Stimulated activated effector memory CD8-positive, alpha-beta T cell treated with anti-CD3 and anti-CD28 coated beads, Interleukin-12 subunit alpha, Interleukin-12 subunit beta, amount 100 ng/mL, for 72 hours (primary cell): ENCODE data around the gene MICALL1.
A peak's percentile ranks its signal among the peaks of the same experiment; 100 is the strongest.

ENCODE experiments used
- ATAC-seq: fragments of 150-1000 bp; cut with Tn5 transposase; 2 replicates; pipeline ENCODE4 v1.10.0; 2021
- DNase-seq, 2 donors: peaks; one replicate each; pipeline ENCODE4 v3.0.0; 2021 to 2022; ENCODE audit warnings: low spot score in 2 of 2
- H3K27ac Mint-ChIP-seq: one replicate; pipeline ENCODE4 v1.8.0; 2022; ENCODE audit warnings: mild to moderate bottlenecking, mixed read lengths
- H3K36me3 Mint-ChIP-seq: one replicate; pipeline ENCODE4 v1.8.0; 2022; ENCODE audit warnings: mild to moderate bottlenecking, mixed read lengths
- H3K4me1 Mint-ChIP-seq: one replicate; pipeline ENCODE4 v1.8.0; 2022; ENCODE audit warnings: mixed read lengths
- H3K4me3 Mint-ChIP-seq: one replicate; pipeline ENCODE4 v1.8.0; 2022; ENCODE audit warnings: mild to moderate bottlenecking, mixed read lengths
- H3K9me3 Mint-ChIP-seq: one replicate; pipeline ENCODE4 v1.8.0; 2022; ENCODE audit warnings: mixed read lengths

MICALL1 gene

DNA sequence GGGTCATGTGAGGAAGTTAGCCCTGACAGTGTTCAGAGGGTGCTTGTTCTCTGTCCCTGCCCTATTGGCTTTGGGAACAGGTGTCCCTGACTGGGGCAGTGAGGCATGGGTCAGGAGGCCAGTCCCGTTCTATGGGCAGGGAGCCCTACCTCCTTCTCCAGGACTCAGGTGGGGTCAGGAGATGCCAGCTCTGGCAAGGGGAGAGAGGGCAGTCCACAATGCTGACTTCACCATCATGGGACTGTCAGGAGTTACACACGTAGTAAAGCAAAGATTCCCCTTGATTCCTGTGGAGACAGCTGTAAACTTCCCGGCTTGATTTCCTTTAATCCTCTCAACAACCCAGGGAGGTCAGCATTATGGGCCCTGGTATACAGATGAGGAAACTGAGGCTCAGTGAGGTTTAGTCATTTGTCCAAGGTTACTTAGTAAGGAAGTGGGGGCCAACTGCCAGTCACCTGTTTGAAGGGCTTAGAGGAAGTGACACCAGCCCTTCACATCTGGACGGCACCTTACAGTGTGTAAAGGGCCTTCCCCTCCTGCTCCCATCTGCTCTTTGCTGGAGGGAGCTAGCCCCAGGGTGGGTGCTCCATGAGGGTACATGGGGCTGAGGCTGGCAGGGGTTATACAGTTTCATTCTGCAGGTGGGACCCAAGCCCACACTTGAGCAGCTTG, 11.9 kb downstream of the MICALL1 start:
- Mint-ChIP-seq H3K36me3 (peaks cover 54% of the 10 kb centered on the region), H3K27ac (peak overlapping the region; percentile 40), H3K9me3 (no peaks in the 10 kb centered on the region), H3K4me3 (no peak overlapping the region), H3K4me1 (no peaks in the 10 kb centered on the region)
- ATAC-seq: no peak
- no peak for DNase-seq

DNA sequence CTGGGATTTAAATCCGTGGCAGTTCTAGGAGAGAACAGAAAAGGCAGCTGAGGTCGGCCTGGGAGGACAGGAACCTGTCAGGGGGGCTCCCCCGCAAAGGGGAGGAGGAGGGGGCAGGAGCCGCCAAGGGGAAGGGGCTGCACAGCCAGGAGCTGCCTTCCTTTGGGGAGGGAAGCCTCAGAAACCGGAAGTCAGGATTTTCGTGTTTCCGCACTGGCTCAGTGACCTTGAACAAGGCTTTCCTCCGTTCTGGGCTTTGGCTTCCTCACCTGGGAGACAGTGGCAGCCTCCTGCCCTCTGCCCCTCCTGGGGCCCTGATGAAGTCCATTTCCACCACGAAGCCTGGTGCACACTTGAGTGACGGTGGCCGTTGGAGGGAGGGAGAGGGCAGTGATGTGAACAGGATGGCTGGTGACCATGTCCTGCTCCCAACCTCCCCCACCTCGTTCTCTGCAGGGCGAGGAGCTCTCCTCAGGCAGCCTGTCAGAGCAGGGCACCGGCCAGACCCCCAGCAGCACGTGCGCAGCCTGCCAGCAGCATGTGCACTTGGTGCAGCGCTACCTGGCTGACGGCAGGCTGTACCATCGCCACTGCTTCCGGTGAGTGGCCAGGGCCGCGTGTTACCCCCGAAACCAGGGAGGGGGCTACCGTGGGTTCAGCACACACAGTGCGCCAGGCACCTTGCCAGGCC, 12.6 kb downstream of the MICALL1 start:
- DNase-seq: no peak
- H3K27ac Mint-ChIP-seq: peak overlapping the region; percentile 40
- H3K4me1 Mint-ChIP-seq: no peaks in the 10 kb centered on the region
- no peak for ATAC-seq
- H3K36me3 Mint-ChIP-seq: peaks cover 47% of the 10 kb centered on the region
- no peaks in the 10 kb centered on the region for H3K9me3 Mint-ChIP-seq
- H3K4me3 Mint-ChIP-seq: no peak overlapping the region

GRCh38 chr22:37920126-37920525, 14.0 kb downstream of the MICALL1 start:
- Mint-ChIP-seq H3K4me3 (no peak overlapping the region), H3K9me3 (no peaks in the 10 kb centered on the region), H3K36me3 (peaks cover 37% of the 10 kb centered on the region), H3K4me1 (no peaks in the 10 kb centered on the region), H3K27ac (peak overlapping the region; percentile 83)
- no peak for ATAC-seq
- no peak for DNase-seq

DNA sequence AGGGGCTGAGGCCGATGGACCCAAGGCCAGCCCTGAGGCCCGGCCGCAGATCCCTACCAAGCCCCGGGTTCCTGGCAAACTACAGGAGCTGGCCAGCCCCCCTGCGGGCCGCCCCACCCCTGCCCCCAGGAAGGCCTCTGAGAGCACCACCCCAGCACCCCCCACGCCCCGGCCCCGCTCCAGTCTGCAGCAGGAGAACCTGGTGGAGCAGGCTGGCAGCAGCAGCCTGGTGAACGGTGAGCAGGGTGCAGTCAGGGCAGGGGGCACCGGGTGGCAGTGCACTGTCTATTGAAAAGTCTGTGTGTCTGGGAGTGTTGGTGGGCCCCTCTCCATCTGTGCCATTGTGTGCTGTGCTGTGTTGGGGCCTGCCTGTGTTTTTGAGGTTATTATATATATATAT, 16.1 kb downstream of the MICALL1 start:
- no peak overlapping the region for H3K4me3 Mint-ChIP-seq
- DNase-seq: no peak
- ATAC-seq: no peak
- H3K4me1 Mint-ChIP-seq: no peaks in the 10 kb centered on the region
- H3K9me3 Mint-ChIP-seq: no peaks in the 10 kb centered on the region
- peaks cover 30% of the 10 kb centered on the region for H3K36me3 Mint-ChIP-seq
- H3K27ac Mint-ChIP-seq: no peak overlapping the region

DNA sequence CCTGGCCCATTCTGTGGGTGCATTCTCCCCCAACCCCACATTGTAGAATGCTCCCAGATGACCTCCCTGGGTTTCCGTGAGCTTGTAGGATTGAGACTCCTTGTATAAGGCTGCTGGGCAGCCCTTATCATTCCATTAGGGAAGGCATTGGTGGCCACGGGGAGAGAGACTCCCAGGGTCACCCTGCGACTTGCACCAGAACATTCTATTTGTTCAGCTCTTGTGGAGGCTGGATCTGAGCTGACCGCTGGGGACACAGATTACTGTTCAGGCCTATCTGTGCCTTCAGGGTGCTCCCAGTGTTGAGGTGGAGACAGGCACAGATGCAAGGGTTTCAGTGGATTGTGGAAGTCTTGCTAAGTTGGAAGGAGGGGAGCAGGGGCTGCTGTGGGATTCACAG, 17.8 kb downstream of the MICALL1 start:
- Mint-ChIP-seq H3K9me3 (no peaks in the 10 kb centered on the region), H3K36me3 (peaks cover 33% of the 10 kb centered on the region), H3K4me1 (no peaks in the 10 kb centered on the region), H3K27ac (peak overlapping the region; percentile 56), H3K4me3 (no peak overlapping the region)
- ATAC-seq (no peak), DNase-seq (no peak)

DNA sequence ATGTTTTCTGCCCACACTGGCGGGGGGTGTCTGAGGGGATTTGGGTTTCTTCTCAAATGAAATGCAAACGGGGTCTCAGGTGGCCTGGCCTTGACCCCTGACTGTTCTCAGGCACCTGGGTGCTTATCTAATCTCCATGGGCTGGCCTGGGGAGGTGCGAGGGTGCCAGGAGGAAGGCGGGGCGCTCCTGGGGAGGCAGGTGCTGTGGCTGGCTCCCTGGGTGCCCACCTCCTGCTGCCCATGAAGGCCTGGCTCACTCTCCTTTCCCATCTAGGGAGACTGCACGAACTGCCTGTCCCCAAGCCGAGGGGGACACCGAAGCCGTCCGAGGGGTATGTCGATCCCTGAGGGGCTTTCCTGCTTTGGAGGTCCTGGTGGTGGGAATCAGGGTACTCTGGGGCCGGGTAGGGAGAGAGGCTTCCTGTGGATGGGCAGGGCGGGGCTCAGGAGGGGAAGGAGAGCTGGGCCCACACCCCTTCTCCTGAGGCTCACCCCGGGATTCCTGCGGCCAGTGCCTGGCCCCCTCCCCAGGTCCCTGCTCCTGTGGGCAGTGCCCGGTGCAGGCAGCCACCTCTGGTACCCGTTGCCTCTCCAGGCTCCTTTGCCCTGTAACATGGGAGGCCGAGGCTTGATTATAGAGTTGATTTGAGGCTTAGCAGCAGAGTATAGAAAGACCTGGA, 18.4 kb downstream of the MICALL1 start:
- Mint-ChIP-seq H3K4me1 (no peaks in the 10 kb centered on the region), H3K27ac (peak overlapping the region; percentile 56), H3K9me3 (no peaks in the 10 kb centered on the region), H3K4me3 (no peak overlapping the region), H3K36me3 (peaks cover 32% of the 10 kb centered on the region)
- ATAC-seq (no peak), DNase-seq (no peak)

GRCh38 chr22:37925330-37925729, 19.2 kb downstream of the MICALL1 start:
- H3K36me3 Mint-ChIP-seq: peaks cover 24% of the 10 kb centered on the region
- DNase-seq (no peak), ATAC-seq (no peak)
- H3K9me3 Mint-ChIP-seq: no peaks in the 10 kb centered on the region
- no peak overlapping the region for H3K27ac Mint-ChIP-seq
- H3K4me1 Mint-ChIP-seq: no peaks in the 10 kb centered on the region
- no peak overlapping the region for H3K4me3 Mint-ChIP-seq

GRCh38 chr22:37925767-37926166, 19.7 kb downstream of the MICALL1 start:
- Mint-ChIP-seq H3K9me3 (no peaks in the 10 kb centered on the region), H3K36me3 (peaks cover 20% of the 10 kb centered on the region), H3K4me1 (no peaks in the 10 kb centered on the region), H3K27ac (no peak overlapping the region), H3K4me3 (no peak overlapping the region)
- no peak for DNase-seq
- ATAC-seq: no peak

DNA sequence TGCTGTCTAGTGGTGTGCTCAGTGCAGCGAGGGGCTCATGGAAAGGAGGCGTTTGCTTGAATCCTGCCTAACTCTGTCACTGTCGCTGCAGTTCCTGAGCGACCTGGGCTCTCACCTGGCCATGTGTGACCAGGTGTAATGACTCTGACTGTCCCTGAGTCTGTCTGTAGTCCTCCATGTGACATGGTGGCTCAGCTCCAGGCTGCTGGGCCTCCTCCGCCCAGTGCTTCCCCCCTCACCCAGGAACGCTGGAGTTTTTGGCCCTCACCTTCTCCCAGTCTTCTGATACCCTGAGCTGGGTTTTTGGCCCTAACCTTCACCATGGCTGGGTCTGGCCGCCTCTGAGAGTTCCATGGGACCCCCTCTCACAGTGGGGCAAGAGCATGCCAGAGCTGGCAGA, 20.3 kb downstream of the MICALL1 start:
- no peak for ATAC-seq
- Mint-ChIP-seq H3K27ac (no peak overlapping the region), H3K36me3 (peaks cover 15% of the 10 kb centered on the region), H3K9me3 (no peaks in the 10 kb centered on the region), H3K4me3 (no peak overlapping the region), H3K4me1 (no peaks in the 10 kb centered on the region)
- no peak for DNase-seq

GRCh38 chr22:37926771-37927636, 20.9 kb downstream of the MICALL1 start:
- DNase-seq: no peak
- H3K27ac Mint-ChIP-seq: no peak overlapping the region

GRCh38 chr22:37927637-37927936, 21.5 kb downstream of the MICALL1 start:
- DNase-seq: no peak
- no peak for ATAC-seq
- Mint-ChIP-seq H3K36me3 (peaks cover 15% of the 10 kb centered on the region), H3K4me3 (no peak overlapping the region), H3K27ac (no peak overlapping the region), H3K4me1 (no peaks in the 10 kb centered on the region), H3K9me3 (no peaks in the 10 kb centered on the region)

More at GRCh38 chr22:37926771-37927636, 20.9 kb downstream of the MICALL1 start:
- ATAC-seq: no peak
- Mint-ChIP-seq H3K4me1 (no peaks in the 10 kb centered on the region), H3K4me3 (no peak overlapping the region), H3K9me3 (no peaks in the 10 kb centered on the region), H3K36me3 (peaks cover 15% of the 10 kb centered on the region)

DNA sequence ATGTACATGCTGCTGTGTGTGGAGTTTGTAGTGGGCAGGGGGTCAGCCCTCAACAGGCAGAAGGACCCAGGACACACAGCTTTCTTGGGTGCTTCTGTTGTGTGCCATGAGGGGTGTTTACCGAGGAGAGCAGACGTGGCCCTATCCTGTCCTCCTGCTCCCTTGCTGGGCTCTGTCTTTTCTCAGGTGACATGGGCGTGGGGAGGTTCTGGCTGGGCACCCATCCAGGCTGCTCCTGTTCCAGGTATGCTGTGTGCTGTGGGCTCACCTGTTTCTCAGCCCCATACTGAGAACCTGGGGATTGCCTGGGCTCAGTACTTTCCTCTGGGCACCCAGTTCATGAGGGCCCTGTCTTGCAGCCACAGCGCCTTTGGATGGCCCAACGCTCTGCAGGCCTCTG, 23.3 kb downstream of the MICALL1 start:
- no peaks in the 10 kb centered on the region for H3K9me3 Mint-ChIP-seq
- peaks cover 17% of the 10 kb centered on the region for H3K4me1 Mint-ChIP-seq
- H3K36me3 Mint-ChIP-seq: peaks cover 27% of the 10 kb centered on the region
- DNase-seq: no peak
- peak overlapping the region; percentile 73 for H3K27ac Mint-ChIP-seq
- ATAC-seq: no peak
- no peak overlapping the region for H3K4me3 Mint-ChIP-seq

DNA sequence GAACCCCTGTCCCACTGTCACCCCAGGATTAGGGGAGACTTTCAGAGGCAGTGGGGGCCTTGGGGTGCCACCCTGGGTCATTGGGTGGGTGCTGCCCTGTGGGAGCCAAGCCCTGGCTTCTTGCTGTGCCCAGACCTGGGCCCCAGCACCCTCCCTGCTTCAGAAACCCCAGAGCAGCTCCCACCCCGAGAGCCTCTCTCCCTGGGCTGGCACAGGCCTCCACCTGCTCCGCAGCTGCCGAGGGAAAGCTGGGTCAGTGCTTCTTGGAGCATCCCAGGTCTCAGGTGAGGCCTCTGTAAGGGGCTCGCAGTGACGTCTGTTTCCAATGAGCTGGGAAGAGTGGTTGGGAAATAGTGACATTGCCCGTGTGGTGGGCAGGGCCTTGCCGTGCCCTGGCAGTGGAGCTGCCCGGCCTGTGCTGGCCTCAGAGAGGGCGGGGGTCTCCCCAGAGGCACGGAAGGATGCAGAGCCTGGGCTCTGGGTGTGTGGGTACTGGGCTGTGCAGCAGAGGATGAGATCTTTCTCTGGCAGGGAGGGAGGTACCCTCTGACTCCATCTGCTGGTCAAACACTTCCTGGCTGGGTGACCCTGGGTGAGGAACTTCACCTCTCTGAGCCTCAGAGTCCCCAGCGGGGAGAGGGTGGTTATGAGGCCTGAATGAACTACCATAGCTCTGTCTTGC, 24.3 kb downstream of the MICALL1 start:
- no peak for ATAC-seq
- Mint-ChIP-seq H3K9me3 (no peaks in the 10 kb centered on the region), H3K36me3 (peaks cover 27% of the 10 kb centered on the region), H3K4me1 (peaks cover 17% of the 10 kb centered on the region), H3K4me3 (no peak overlapping the region), H3K27ac (peak overlapping the region; percentile 73)
- no peak for DNase-seq

GRCh38 chr22:37930952-37931440, 24.9 kb downstream of the MICALL1 start:
- peaks cover 27% of the 10 kb centered on the region for H3K36me3 Mint-ChIP-seq
- no peak for DNase-seq
- ATAC-seq: no peak
- H3K9me3 Mint-ChIP-seq: no peaks in the 10 kb centered on the region
- H3K4me1 Mint-ChIP-seq: peaks cover 17% of the 10 kb centered on the region
- no peak overlapping the region for H3K27ac Mint-ChIP-seq
- H3K4me3 Mint-ChIP-seq: no peak overlapping the region
